RPMI8226 (cell line): ENCODE data around the gene GDPGP1.
A peak's percentile ranks its signal among the peaks of the same experiment; 100 is the strongest.

Source experiments
- DNase-seq: peaks from one replicate; pipeline ENCODE4 v3.0.0-alpha.2; 2015

Gene GDPGP1

GRCh38 chr15:90205050-90205848 is 28.8 kb upstream of the GDPGP1 start:
- no peak for DNase-seq

GRCh38 chr15:90205886-90206285 is 28.1 kb upstream of the GDPGP1 start:
- DNase-seq: no peak

GRCh38 chr15:90207252-90207651 is 26.8 kb upstream of the GDPGP1 start:
- DNase-seq: no peak

GRCh38 chr15:90208356-90208755 is 25.7 kb upstream of the GDPGP1 start:
- no peak for DNase-seq

GRCh38 chr15:90209591-90209990 is 24.4 kb upstream of the GDPGP1 start:
- DNase-seq: no peak

- DNase-seq: no peak
Measured at GRCh38 chr15:90210593-90210992, 23.4 kb upstream of the GDPGP1 start.

- DNase-seq: no peak
Measured at GRCh38 chr15:90211009-90211408, 23.0 kb upstream of the GDPGP1 start.

- no peak for DNase-seq
Measured at GRCh38 chr15:90211440-90212143, 22.4 kb upstream of the GDPGP1 start.

- no peak for DNase-seq
Measured at GRCh38 chr15:90212221-90213098, 21.5 kb upstream of the GDPGP1 start.

GRCh38 chr15:90213122-90213817 is 20.7 kb upstream of the GDPGP1 start:
- no peak for DNase-seq

- DNase-seq: no peak
Measured at GRCh38 chr15:90213818-90214204, 20.2 kb upstream of the GDPGP1 start.

GRCh38 chr15:90214553-90215196 is 19.3 kb upstream of the GDPGP1 start:
- peak; percentile 16 for DNase-seq

GRCh38 chr15:90217671-90218394 is 16.2 kb upstream of the GDPGP1 start:
- DNase-seq: no peak

- peak; percentile 62 for DNase-seq
Measured at GRCh38 chr15:90219421-90220141, 14.4 kb upstream of the GDPGP1 start.

GRCh38 chr15:90221246-90221900 is 12.6 kb upstream of the GDPGP1 start:
- DNase-seq: peak; percentile 66

GRCh38 chr15:90222547-90222946 is 11.5 kb upstream of the GDPGP1 start:
- no peak for DNase-seq

- DNase-seq: no peak
Measured at GRCh38 chr15:90223441-90224165, 10.4 kb upstream of the GDPGP1 start.

GRCh38 chr15:90225047-90225446 is 9.0 kb upstream of the GDPGP1 start:
- no peak for DNase-seq

- DNase-seq: no peak
Measured at GRCh38 chr15:90225504-90226234, 8.3 kb upstream of the GDPGP1 start.
